Measurements from ENCODE around the gene DYNC1H1.

DYNC1H1 gene

DNA sequence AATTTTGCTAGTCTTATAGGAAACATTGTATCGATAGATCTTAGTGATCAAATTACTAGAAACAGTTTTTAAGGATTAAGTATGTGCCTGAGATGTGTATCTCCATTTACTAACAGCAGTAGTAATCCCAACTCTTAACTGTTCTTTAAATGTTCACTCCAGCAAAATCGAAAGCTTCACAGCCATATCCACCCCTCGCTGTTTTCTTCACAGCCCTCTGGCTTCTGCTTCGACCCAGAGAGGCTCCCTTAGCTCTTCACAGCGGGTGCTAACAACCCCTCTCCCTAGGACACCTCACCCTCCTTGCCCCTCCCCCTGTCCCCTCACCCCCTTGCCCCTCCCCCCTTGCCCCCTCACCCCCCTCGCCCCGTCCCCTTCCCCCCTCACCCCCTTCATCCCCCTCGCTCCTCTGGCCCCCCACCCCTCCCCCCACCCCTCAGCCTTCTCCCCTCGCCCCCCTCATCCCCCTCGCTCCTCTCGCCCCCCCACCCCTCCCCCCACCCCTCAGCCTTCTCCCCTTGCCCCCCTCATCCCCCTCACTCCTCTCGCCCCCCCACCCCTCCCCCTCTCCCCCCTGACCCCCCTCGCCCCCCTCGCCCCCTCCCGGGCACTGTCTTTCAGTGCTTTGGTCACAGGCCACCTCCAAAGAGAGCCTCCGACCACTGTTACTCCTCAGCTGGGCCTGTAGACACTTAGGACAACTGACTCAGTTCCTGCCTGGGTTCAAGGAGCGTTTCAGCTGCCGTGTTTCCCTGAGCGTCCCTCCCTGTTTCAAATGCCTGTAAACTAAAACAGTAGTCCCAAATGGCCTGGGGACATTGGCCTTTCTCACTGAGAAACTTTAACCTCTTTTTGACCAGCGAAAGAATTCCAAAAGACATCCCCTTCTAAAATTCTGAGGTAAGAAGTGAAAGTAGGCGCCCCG is 46.0 kb upstream of the DYNC1H1 start:
- no peak overlapping the region for H3K4me3 ChIP-seq (ENCODE audit: severe bottlenecking)
- H3K4me1 ChIP-seq (ENCODE audit: insufficient read depth, poor library complexity, severe bottlenecking): no peaks in the 10 kb centered on the region
- H3K27me3 ChIP-seq (ENCODE audit: insufficient read depth, poor library complexity, severe bottlenecking): no peaks in the 10 kb centered on the region
- no peak for DNase-seq (ENCODE audit: low spot score)
- TF ChIP-seq, protein P1, sequence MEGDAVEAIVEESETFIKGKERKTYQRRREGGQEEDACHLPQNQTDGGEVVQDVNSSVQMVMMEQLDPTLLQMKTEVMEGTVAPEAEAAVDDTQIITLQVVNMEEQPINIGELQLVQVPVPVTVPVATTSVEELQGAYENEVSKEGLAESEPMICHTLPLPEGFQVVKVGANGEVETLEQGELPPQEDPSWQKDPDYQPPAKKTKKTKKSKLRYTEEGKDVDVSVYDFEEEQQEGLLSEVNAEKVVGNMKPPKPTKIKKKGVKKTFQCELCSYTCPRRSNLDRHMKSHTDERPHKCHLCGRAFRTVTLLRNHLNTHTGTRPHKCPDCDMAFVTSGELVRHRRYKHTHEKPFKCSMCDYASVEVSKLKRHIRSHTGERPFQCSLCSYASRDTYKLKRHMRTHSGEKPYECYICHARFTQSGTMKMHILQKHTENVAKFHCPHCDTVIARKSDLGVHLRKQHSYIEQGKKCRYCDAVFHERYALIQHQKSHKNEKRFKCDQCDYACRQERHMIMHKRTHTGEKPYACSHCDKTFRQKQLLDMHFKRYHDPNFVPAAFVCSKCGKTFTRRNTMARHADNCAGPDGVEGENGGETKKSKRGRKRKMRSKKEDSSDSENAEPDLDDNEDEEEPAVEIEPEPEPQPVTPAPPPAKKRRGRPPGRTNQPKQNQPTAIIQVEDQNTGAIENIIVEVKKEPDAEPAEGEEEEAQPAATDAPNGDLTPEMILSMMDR (IDR thresholded peaks at IDR 0.05; ENCODE audit: poor library complexity, severe bottlenecking): no peak
- H3K27ac ChIP-seq (ENCODE audit: poor library complexity, severe bottlenecking): no peak overlapping the region
- no peaks in the 10 kb centered on the region for H3K9me3 ChIP-seq (ENCODE audit: severe bottlenecking)
- no peak for ATAC-seq (ENCODE audit: low read depth)
- peaks cover 22% of the 10 kb centered on the region for H3K36me3 ChIP-seq (ENCODE audit: low read depth)

DNA sequence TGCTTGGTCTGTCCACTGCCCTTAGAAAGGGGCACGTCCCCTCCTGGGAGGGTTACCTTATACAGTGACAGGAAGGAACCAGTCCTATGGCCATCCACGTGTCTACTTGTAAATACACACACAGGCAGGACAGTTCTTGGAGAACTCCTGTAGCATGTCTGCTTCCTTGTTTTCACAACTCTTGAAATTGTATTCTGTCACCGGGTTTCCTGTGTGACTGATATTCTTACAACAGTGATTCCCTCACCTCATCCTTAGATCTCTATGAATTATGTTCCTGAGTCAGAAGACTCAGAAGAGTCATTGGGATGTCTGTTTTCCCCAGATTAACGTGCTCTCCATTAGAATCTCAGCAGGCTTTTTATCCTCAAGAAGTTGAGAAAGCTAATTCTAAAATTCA is 44.1 kb upstream of the DYNC1H1 start:
- TF ChIP-seq, protein P1 (IDR thresholded peaks at IDR 0.05; ENCODE audit: poor library complexity, severe bottlenecking): no peak
- Histone ChIP-seq H3K27me3 (ENCODE audit: insufficient read depth, poor library complexity, severe bottlenecking) (no peaks in the 10 kb centered on the region), H3K9me3 (ENCODE audit: severe bottlenecking) (no peaks in the 10 kb centered on the region), H3K4me1 (ENCODE audit: insufficient read depth, poor library complexity, severe bottlenecking) (no peaks in the 10 kb centered on the region), H3K36me3 (ENCODE audit: low read depth) (peaks cover 13% of the 10 kb centered on the region), H3K27ac (ENCODE audit: poor library complexity, severe bottlenecking) (no peak overlapping the region), H3K4me3 (ENCODE audit: severe bottlenecking) (no peak overlapping the region)
- ATAC-seq (ENCODE audit: low read depth) (no peak), DNase-seq (ENCODE audit: low spot score) (no peak)

DNA sequence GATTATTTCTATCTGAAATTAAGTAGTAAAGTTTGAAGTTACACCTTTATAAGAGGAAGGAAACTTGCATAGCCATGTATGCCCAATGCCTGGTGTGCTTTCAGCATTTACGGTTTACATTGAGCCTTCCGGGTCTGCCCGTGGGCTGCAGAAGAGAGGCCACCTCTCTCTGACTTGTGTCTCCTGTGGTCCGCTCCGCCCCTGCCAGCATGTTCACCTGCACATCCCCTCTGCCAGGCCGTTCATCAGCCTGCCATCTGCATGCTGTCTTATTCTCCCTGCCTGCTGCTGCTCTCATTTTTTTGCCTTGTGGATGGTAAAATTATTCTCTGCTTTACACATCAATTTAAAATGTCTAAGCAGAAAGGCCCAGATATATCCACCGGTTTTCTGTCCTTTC is 41.5 kb upstream of the DYNC1H1 start:
- no peak for DNase-seq (ENCODE audit: low spot score)
- Histone ChIP-seq H3K9me3 (ENCODE audit: severe bottlenecking) (no peaks in the 10 kb centered on the region), H3K4me1 (ENCODE audit: insufficient read depth, poor library complexity, severe bottlenecking) (no peaks in the 10 kb centered on the region), H3K27me3 (ENCODE audit: insufficient read depth, poor library complexity, severe bottlenecking) (no peaks in the 10 kb centered on the region), H3K36me3 (ENCODE audit: low read depth) (peaks cover 16% of the 10 kb centered on the region), H3K27ac (ENCODE audit: poor library complexity, severe bottlenecking) (no peak overlapping the region), H3K4me3 (ENCODE audit: severe bottlenecking) (no peak overlapping the region)
- TF ChIP-seq, protein P1 (IDR thresholded peaks at IDR 0.05; ENCODE audit: poor library complexity, severe bottlenecking): no peak
- no peak for ATAC-seq (ENCODE audit: low read depth)

DNA sequence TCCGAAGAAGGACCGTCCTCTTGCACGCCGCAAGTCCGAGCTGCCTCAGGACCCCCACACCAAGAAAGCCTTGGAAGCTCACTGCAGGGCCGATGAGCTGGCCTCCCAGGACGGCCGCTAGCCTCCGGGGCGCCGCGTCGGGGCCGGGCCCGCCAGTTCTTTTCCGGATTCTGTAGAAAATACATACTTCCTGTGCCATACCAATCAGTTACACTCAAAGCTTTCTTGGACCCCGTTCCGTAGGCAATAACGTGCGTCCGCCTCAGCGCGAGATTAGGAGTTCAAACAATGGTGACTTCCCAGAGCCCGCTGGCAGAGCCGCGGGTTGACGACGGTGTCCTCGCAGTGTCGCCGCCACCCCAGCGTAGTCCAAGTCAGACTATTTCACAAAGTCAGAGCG is 39.2 kb upstream of the DYNC1H1 start:
- Histone ChIP-seq H3K9me3 (ENCODE audit: severe bottlenecking) (no peaks in the 10 kb centered on the region), H3K4me3 (ENCODE audit: severe bottlenecking) (no peak overlapping the region), H3K27ac (ENCODE audit: poor library complexity, severe bottlenecking) (no peak overlapping the region), H3K36me3 (ENCODE audit: low read depth) (peaks cover 11% of the 10 kb centered on the region; the same call in 1 of the 2 replicates), H3K4me1 (ENCODE audit: insufficient read depth, poor library complexity, severe bottlenecking) (no peaks in the 10 kb centered on the region), H3K27me3 (ENCODE audit: insufficient read depth, poor library complexity, severe bottlenecking) (no peaks in the 10 kb centered on the region)
- ATAC-seq (ENCODE audit: low read depth) (no peak), DNase-seq (ENCODE audit: low spot score) (no peak)
- TF ChIP-seq, protein P1 (IDR thresholded peaks at IDR 0.05; ENCODE audit: poor library complexity, severe bottlenecking): no peak

DNA sequence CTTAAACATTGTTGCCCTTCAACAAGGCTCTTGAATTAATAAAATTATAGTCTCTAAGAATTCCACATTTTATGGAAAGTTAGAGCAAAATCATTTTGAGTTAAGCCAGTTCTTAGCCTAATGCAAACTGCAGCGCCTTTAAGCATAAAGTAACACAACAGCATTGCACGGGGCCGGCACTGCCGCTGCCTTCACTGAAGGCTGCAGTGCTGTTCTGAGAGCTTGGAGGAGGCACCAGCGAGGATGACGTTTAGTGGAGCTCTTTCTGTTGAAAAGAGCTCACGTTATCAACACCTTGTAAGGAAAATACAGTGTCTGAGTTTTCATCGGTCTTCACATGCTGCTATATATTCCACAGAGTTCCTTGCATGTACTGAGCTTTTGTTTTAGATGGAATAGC is 38.3 kb upstream of the DYNC1H1 start:
- Histone ChIP-seq H3K9me3 (ENCODE audit: severe bottlenecking) (no peaks in the 10 kb centered on the region), H3K27ac (ENCODE audit: poor library complexity, severe bottlenecking) (no peak overlapping the region), H3K4me1 (ENCODE audit: insufficient read depth, poor library complexity, severe bottlenecking) (no peaks in the 10 kb centered on the region), H3K4me3 (ENCODE audit: severe bottlenecking) (no peak overlapping the region), H3K36me3 (ENCODE audit: low read depth) (peaks cover 11% of the 10 kb centered on the region; the same call in 1 of the 2 replicates), H3K27me3 (ENCODE audit: insufficient read depth, poor library complexity, severe bottlenecking) (no peaks in the 10 kb centered on the region)
- DNase-seq (ENCODE audit: low spot score): no peak
- TF ChIP-seq, protein P1 (IDR thresholded peaks at IDR 0.05; ENCODE audit: poor library complexity, severe bottlenecking): no peak
- no peak for ATAC-seq (ENCODE audit: low read depth)

Data from RWPE2 (cell line).